Naive thymus-derived CD4-positive, alpha-beta T cell (primary cell): Measurements from ENCODE around the gene IRF7. TPM values are rescaled to one million over a fixed set of nuclear protein-coding genes. Genes with fewer than 3 reads are reported as not detected.
A peak's percentile ranks its signal among the peaks of the same experiment; 100 is the strongest.

Source experiments
- ATAC-seq: fragments of 150-1000 bp; cut with Tn5 transposase; 2 replicates; pipeline ENCODE4 v1.10.0; 2021; ENCODE audit warnings: mild to moderate bottlenecking, moderate library complexity
- CTCF ChIA-PET: fragments of 350-600 bp; sonication (Branson Sonifier 250); formaldehyde crosslinking; loops from one replicate; lab custom pipeline; 2021; ENCODE audit warnings: antibody characterized with exemption; lab: Charles Lee
- POLR2A ChIA-PET: fragments of 350-600 bp; sonication (Branson Sonifier 250); formaldehyde crosslinking; loops from one replicate; lab custom pipeline; 2021; ENCODE audit warnings: antibody characterized with exemption, inconsistent platforms; lab: Charles Lee
- DNase-seq, 9 donors: peaks; one replicate each; pipeline versions ENCODE4 v3.0.0 to v3.0.0-alpha.2; 2020 to 2022; ENCODE audit warnings: mixed read lengths in 1 of 9
- H3K27ac ChIP-seq: one replicate; pipeline ENCODE4 v1.7.0; 2013; ENCODE audit warnings: mild to moderate bottlenecking, low read depth, low read length, moderate library complexity
- H3K27me3 ChIP-seq, 2 donors: one replicate each; pipeline ENCODE4 v1.7.0; 2013; ENCODE audit warnings: low read length in 2 of 2, mild to moderate bottlenecking in 2 of 2, moderate library complexity in 2 of 2; ENCODE audit not compliant: control insufficient read depth in 2 of 2, insufficient read depth in 2 of 2
- H3K36me3 ChIP-seq, 3 experiments: 1 replicate in 2 of 3; 2 replicates in 1 of 3; pipeline ENCODE4 v1.7.0; 2013; ENCODE audit warnings: low read length in 3 of 3, mild to moderate bottlenecking in 3 of 3, moderate library complexity in 1 of 3; ENCODE audit not compliant: insufficient read depth in 3 of 3, control insufficient read depth in 2 of 3
- H3K4me1 ChIP-seq, 2 donors: one replicate each; pipeline ENCODE4 v1.7.0; 2013; ENCODE audit warnings: low read length in 2 of 2, mild to moderate bottlenecking in 2 of 2, moderate library complexity in 1 of 2; ENCODE audit not compliant: control insufficient read depth in 2 of 2, insufficient read depth in 2 of 2
- H3K4me3 ChIP-seq: 2 replicates; pipeline ENCODE4 v1.7.0; 2013; ENCODE audit warnings: mild to moderate bottlenecking, low read length
- H3K9me3 ChIP-seq, 3 experiments: 1 replicate in 2 of 3; 2 replicates in 1 of 3; pipeline ENCODE4 v1.7.0; 2013; ENCODE audit warnings: low read length in 3 of 3; ENCODE audit not compliant: control insufficient read depth in 2 of 3
- H3K27ac Mint-ChIP-seq, 9 donors: one replicate each; pipeline ENCODE4 v1.8.0; 2020 to 2022; ENCODE audit warnings: mixed read lengths in 9 of 9, mild to moderate bottlenecking in 8 of 9, moderate library complexity in 5 of 9, inconsistent platforms in 2 of 9
- H3K27me3 Mint-ChIP-seq, 5 donors: one replicate each; pipeline ENCODE4 v1.8.0; 2021 to 2022; ENCODE audit warnings: mixed read lengths in 5 of 5, mild to moderate bottlenecking in 1 of 5
- H3K36me3 Mint-ChIP-seq, 5 donors: one replicate each; pipeline ENCODE4 v1.8.0; 2020 to 2022; ENCODE audit warnings: mixed read lengths in 5 of 5, mild to moderate bottlenecking in 3 of 5, inconsistent platforms in 1 of 5
- H3K4me1 Mint-ChIP-seq, 7 donors: one replicate each; pipeline ENCODE4 v1.8.0; 2020 to 2022; ENCODE audit warnings: mixed read lengths in 7 of 7, mild to moderate bottlenecking in 3 of 7, inconsistent platforms in 1 of 7
- H3K4me3 Mint-ChIP-seq, 10 donors: one replicate each; pipeline ENCODE4 v1.8.0; 2020 to 2022; ENCODE audit warnings: mild to moderate bottlenecking in 10 of 10, mixed read lengths in 10 of 10, moderate library complexity in 6 of 10, inconsistent platforms in 2 of 10
- H3K9me3 Mint-ChIP-seq, 11 donors: one replicate each; pipeline ENCODE4 v1.8.0; 2020 to 2022; ENCODE audit warnings: mixed read lengths in 11 of 11, mild to moderate bottlenecking in 4 of 11, inconsistent platforms in 1 of 11, moderate library complexity in 1 of 11
- intact Hi-C, 2 donors: fragments of 100-400 bp; cut with micrococcal nuclease; formaldehyde crosslinking; loops; one replicate each; pipeline ENCODE4 v1.15.1; 2023
- polyA plus RNA-seq, 2 donors: library from polyadenylated mRNA; unstranded; fragments of 300-500 nt; fragmentation: Illumina TruSeq; gene quantifications; one replicate each; pipeline ENCODE4 v1.2.3, GENCODE V29; 2021
- total RNA-seq, 6 experiments: library from RNA in 5 of 6; stranded (reverse) in 5 of 6; gene quantifications; 1 replicate in 5 of 6; 2 replicates in 1 of 6; pipeline ENCODE4 v1.2.3 and lab custom pipeline; 2021 to 2026

Gene IRF7
- total and polyA plus RNA-seq, 7 experiments from 2014 or later, result 25.9 to 134 (median 63.3) TPM

DNA sequence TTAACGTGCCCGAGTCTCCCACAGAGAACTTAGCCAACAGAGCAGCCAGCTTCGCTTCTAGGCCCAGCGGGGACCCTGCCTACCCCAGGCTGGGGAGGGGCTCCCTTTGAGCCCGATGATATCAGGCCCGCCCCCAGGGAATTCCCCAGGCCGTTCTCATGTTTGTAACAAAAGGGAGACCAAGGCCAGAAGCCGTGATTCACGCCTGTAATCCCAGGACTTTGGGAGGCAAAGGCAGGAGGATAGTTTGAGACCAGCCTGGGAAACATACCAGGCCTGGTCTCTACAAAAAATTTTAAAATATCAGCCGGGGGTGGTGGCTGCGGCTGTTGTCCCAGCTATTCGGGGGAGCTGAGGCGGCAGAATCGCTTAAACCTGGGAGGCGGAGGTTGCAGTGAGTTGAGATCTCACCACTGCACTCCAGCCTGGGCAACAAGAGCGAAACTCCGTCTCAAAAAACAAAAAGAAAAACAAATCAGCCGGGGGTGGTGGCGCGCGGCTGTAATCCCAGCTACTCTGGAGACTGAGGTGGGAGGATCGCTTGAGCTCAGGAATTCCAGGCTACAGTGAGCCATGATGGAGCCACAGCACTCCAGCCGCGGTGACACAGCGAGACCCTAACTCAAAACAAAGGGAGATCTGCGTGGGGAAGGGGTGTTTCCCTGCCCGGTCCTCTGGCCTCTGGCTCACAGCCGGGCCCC is 23.0 kb upstream of the IRF7 start:
- Histone ChIP-seq H3K27me3 (peaks cover 6 to 16% of the 10 kb centered on the region in 2 donors), H3K4me3 (no peak overlapping the region), H3K36me3 (peaks cover 0 to 6% (median 2%) of the 10 kb centered on the region in 3 experiments), H3K27ac (no peak overlapping the region), H3K4me1 (no peaks in the 10 kb centered on the region), H3K9me3 (no peaks in the 10 kb centered on the region)
- H3K27me3 Mint-ChIP-seq, result peaks cover 11 to 36% (median 22%) of the 10 kb centered on the region in 5 donors
- peaks cover 0 to 5% (median 0%) of the 10 kb centered on the region in 5 donors for H3K36me3 Mint-ChIP-seq
- peak overlapping the region in 2 of 9 donors; percentile 19 to 29 for H3K27ac Mint-ChIP-seq
- ChIA-PET CTCF (no interaction called here), POLR2A (interaction anchor here (1.2 kb wide), 1 partner anchor 137 kb away, joined by 4 read pairs; no protein-coding TSS in a partner anchor)
- no peak for ATAC-seq
- H3K4me3 Mint-ChIP-seq, result peak overlapping the region in 9 of 10 donors; percentile 32 to 72 (median 47)
- DNase-seq, result no peak
- no peaks in the 10 kb centered on the region for H3K9me3 Mint-ChIP-seq
- intact Hi-C loops, result no loop called here
- peaks cover 7 to 18% (median 16%) of the 10 kb centered on the region in 7 donors for H3K4me1 Mint-ChIP-seq

DNA sequence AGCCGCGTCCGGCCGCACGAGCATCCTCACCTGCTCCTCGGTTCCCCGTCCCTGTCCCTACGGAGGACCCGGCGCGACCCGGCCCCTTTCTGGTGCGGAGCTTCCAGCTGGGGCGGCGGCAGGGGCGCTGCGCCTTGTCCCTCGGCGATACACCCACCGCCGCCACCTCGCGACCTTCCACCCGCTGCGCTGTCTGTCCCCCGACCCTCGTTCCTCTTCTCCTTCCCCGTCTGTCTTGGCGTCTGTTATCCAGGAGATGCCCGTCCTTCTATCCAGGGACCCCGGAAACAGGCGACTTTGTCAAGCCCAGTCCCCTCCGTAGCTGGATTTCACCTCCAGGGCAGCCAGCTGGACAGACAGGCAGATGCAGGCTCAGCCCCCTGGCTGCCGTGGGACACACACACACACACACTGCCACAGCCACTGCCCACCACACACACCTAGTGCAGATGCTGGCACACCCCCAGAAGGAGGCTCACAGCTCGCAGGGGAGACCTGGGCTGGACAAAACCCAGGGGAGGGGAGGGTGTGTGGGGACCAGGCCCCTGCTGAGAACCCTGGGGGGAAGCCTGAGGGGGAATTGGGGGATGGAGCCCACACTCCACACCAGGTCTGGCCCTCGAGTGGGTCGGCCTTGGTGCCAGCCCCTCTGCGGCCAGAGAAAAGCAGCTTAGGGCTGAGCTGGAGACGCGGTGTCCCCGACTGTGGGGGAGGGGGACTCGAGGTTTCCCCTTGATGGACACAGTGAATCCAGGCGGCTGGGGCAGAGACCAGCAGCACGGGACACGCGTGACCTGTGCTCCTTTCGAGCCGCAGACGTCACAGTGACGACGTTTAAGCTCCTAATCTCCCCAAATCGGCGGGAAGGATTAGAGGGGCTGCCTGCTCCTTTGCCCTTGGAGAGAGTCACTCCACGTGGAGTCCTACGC is 22.1 kb upstream of the IRF7 start:
- Histone ChIP-seq H3K27ac (no peak overlapping the region), H3K9me3 (no peaks in the 10 kb centered on the region), H3K36me3 (no peaks in the 10 kb centered on the region), H3K4me1 (no peaks in the 10 kb centered on the region), H3K4me3 (no peak overlapping the region), H3K27me3 (peaks cover 6 to 16% of the 10 kb centered on the region in 2 donors)
- Mint-ChIP-seq H3K4me1 (peaks cover 7 to 18% (median 16%) of the 10 kb centered on the region in 7 donors), H3K9me3 (no peaks in the 10 kb centered on the region), H3K27me3 (peaks cover 11 to 36% (median 22%) of the 10 kb centered on the region in 5 donors), H3K27ac (no peak overlapping the region), H3K4me3 (peak overlapping the region; percentile 30 to 81 (median 52)), H3K36me3 (peaks cover 0 to 5% (median 0%) of the 10 kb centered on the region in 5 donors)
- intact Hi-C loops, result no loop called here
- ChIA-PET POLR2A (interaction anchor here (0.5 to 1.2 kb wide), 3 partner anchors 112 to 141 kb away, joined by 3 to 4 read pairs (median 3); no protein-coding TSS in a partner anchor), CTCF (interaction anchor here (0.6 kb wide), 1 partner anchor 32 kb away, joined by 3 read pairs; no protein-coding TSS in a partner anchor)
- ATAC-seq, result no peak
- no peak for DNase-seq

DNA sequence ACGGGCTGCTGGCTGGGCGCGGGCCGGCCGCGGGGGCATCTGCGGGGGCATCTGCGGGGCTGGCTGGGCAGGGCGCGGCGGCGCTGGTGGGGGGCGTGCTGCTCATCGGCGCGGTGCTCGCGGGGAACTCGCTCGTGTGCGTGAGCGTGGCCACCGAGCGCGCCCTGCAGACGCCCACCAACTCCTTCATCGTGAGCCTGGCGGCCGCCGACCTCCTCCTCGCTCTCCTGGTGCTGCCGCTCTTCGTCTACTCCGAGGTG is 21.5 kb upstream of the IRF7 start:
- DNase-seq, result no peak
- no peaks in the 10 kb centered on the region for H3K4me1 ChIP-seq
- CTCF ChIA-PET, result interaction anchor here (0.6 kb wide), 1 partner anchor 33 kb away, joined by 3 read pairs; no protein-coding TSS in a partner anchor
- H3K36me3 Mint-ChIP-seq, result peaks cover 0 to 2% (median 0%) of the 10 kb centered on the region in 5 donors
- peaks cover 7 to 18% (median 13%) of the 10 kb centered on the region in 7 donors for H3K4me1 Mint-ChIP-seq
- H3K36me3 ChIP-seq, result no peaks in the 10 kb centered on the region
- no peaks in the 10 kb centered on the region for H3K9me3 ChIP-seq
- H3K9me3 Mint-ChIP-seq, result no peaks in the 10 kb centered on the region
- H3K27ac ChIP-seq, result no peak overlapping the region
- H3K4me3 ChIP-seq, result no peak overlapping the region
- POLR2A ChIA-PET, result interaction anchor here (0.7 kb wide), 1 partner anchor 112 kb away, joined by 3 read pairs; no protein-coding TSS in a partner anchor
- H3K27me3 Mint-ChIP-seq, result peaks cover 11 to 36% (median 22%) of the 10 kb centered on the region in 5 donors
- no peak for ATAC-seq
- peak overlapping the region in 9 of 10 donors; percentile 20 to 81 (median 41) for H3K4me3 Mint-ChIP-seq
- H3K27me3 ChIP-seq, result peaks cover 6 to 16% of the 10 kb centered on the region in 2 donors
- no peak overlapping the region for H3K27ac Mint-ChIP-seq
- intact Hi-C loops, result no loop called here

DNA sequence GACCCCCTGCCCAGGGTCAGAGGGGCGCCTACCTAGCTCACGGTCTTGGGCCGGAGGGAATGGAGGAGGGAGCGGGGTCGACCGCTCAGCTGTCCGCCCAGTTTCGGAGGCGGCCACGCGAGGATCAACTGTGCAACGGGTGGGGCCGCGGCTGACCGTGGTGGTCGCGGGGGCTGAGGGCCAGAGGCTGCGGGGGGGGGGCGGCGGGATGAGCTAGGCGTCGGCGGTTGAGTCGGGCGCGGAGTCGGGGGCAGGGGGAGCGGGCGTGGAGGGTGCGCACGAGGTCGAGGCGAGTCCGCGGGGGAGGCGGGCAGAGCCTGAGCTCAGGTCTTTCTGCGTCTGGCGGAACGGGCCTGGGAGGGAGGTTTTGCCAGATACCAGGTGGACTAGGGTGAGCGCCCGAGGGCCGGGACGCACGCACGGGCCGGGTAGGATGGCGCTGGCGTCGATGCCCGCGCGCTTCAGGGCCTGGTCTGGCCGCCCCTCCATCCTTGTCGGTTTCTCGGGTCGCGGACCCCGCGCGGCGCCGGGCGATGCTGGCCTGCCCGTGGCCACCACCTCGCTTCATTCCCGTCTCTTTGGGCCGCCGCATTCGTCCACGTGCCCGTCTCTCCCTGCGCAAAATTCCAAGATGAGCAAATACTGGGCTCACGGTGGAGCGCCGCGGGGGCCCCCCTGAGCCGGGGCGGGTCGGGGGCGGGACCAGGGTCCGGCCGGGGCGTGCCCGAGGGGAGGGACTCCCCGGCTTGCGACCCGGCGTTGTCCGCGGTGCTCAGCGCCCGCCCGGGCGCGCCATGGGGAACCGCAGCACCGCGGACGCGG is 21.0 kb upstream of the IRF7 start, which contains the start of gene DRD4:
Gene DRD4 (plus strand): TSS at position 759 of the 822 bp plus-strand sequence. CDS start 36 bp downstream, at position 795.
- peaks cover 0 to 2% (median 0%) of the 10 kb centered on the region in 5 donors for H3K36me3 Mint-ChIP-seq
- no peaks in the 10 kb centered on the region for H3K9me3 ChIP-seq
- intact Hi-C loops, result no loop called here
- no peaks in the 10 kb centered on the region for H3K36me3 ChIP-seq
- DNase-seq (no peak), ATAC-seq (no peak)
- POLR2A ChIA-PET, result no interaction called here
- peaks cover 11 to 36% (median 22%) of the 10 kb centered on the region in 5 donors for H3K27me3 Mint-ChIP-seq
- no peak within 1 kb of the TSS for H3K27ac ChIP-seq
- H3K27me3 ChIP-seq, result peaks cover 6 to 16% of the 10 kb centered on the region in 2 donors
- H3K27ac Mint-ChIP-seq, result peak within 1 kb of the TSS in 1 of 9 donors; percentile 77
- CTCF ChIA-PET, result no interaction called here
- no peak within 1 kb of the TSS for H3K4me3 ChIP-seq
- H3K4me1 Mint-ChIP-seq, result peaks cover 7 to 18% (median 13%) of the 10 kb centered on the region in 7 donors
- no peaks in the 10 kb centered on the region for H3K4me1 ChIP-seq
- peak within 1 kb of the TSS; percentile 30 to 81 (median 50) for H3K4me3 Mint-ChIP-seq
- H3K9me3 Mint-ChIP-seq, result no peaks in the 10 kb centered on the region

DNA sequence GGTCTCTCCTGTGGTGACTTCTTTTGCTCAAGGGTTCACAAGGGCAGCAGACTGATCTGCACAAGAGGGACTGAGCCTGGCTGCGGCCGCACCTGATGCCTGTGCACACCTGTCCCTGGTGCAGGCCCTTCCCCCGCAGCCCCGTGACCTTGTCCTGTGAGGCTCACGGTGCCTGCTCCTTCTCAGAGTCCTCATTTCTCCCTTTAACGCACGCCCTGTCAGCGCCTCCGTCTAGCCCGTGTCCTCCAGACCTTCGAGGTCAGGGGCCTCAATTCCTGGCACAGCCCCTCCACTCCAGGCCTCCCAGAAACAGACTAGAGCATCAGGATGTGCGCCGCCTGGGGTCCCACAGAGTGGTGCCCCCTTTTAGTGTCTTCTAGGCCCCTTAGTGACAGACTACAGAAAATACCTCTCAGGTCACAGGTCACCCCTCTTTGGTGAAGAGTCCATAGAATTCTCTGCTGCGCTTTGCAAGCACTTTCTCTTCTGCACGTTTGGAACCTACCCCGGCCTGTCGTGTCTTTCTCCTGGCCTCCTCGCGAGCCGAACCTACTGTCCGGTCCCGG is 20.3 kb upstream of the IRF7 start:
- Mint-ChIP-seq H3K4me1 (peaks cover 7 to 18% (median 13%) of the 10 kb centered on the region in 7 donors), H3K27me3 (peaks cover 11 to 36% (median 22%) of the 10 kb centered on the region in 5 donors), H3K36me3 (peaks cover 0 to 2% (median 0%) of the 10 kb centered on the region in 5 donors), H3K9me3 (no peaks in the 10 kb centered on the region), H3K27ac (peak overlapping the region in 1 of 9 donors; percentile 77), H3K4me3 (peak overlapping the region in 7 of 10 donors; percentile 14 to 81 (median 34))
- H3K27me3 ChIP-seq, result peaks cover 6 to 16% of the 10 kb centered on the region in 2 donors
- no peak overlapping the region for H3K27ac ChIP-seq
- no peak overlapping the region for H3K4me3 ChIP-seq
- DNase-seq, result no peak
- no peaks in the 10 kb centered on the region for H3K4me1 ChIP-seq
- H3K9me3 ChIP-seq, result no peaks in the 10 kb centered on the region
- no peaks in the 10 kb centered on the region for H3K36me3 ChIP-seq
- ChIA-PET CTCF (no interaction called here), POLR2A (interaction anchor here (0.8 kb wide), 1 partner anchor 50 kb away, joined by 4 read pairs; no protein-coding TSS in a partner anchor)
- intact Hi-C loops, result no loop called here
- no peak for ATAC-seq
